Left renal pelvis (tissue), 4 donors: ENCODE data around the gene SELENBP1. TPM values are rescaled to one million over a fixed set of nuclear protein-coding genes. Genes with fewer than 3 reads are reported as not detected.
"Not testable (repeated sequence)": the region's sequence is repeated elsewhere in the genome, so short reads cannot be mapped to it uniquely, and the experiment has no call there.

ENCODE experiments used
- DNase-seq, 4 donors: peaks; one replicate each; pipeline ENCODE4 v3.0.0-alpha.2; 2013; ENCODE audit warnings: low read depth in 4 of 4, low spot score in 3 of 4
- polyA plus RNA-seq, 4 donors: library from polyadenylated mRNA; unstranded; fragments of 120-200 nt; gene quantifications; one replicate each; pipeline ENCODE4 v1.2.1, GENCODE V29; 2013; ENCODE audit not compliant: insufficient read length in 4 of 4

Gene SELENBP1
- polyA plus RNA-seq, 4 donors, result 44.2 to 104 (median 51.2) TPM

DNA sequence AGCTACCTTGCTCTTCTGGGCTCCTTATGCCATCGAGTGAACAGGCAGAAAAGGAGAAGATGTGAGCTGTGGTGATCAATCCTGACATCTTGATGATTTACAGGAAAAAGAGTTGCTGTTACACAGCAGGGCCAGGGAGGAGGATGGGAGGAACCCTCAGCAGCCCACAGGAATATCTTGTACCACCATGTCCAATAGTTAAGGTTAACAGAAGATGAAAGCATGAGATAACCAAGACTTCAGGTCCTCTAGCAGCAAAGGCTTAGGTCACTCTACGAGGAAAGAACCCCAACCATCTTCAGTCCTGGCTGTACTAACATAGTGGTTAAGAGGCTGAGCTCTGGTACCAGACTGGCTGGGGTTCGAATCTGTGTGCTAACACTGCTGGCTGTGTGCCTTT is 12.1 kb upstream of the SELENBP1 start:
- DNase-seq, result no peak

DNA sequence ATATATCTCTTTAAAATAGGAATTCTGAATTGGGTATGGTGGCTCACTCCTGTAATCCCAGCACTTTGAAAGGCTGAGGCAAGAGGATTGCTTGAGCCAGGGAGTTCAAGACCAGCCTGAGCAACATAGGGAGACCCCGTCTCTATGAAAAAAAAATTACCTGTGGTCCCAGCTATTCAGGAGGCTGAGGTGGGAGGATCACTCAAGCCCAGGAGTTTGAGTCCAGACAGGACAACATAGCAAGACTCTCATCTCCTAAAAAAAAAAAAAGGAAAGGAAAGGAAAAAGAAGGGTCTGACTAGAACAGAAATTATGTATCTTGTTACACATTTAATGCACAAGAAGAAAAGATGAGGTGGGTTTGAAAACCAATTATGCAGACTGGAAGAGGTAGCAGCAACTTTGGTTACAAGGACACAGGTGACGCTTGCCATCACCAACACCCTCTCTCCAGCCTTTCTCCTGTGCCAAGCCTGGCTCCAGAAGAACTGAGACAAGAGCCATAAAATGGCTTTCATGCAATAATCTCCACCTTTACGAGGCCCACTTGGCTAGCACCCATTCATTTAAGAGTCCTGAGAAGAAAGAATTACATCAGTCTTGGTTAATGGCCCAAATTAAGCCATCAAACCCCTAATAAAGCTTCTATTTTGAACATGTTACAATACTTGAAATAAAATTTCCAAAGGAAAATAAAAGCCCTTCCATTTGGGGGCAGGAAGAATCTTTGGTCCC is 4.8 kb upstream of the SELENBP1 start:
- no peak for DNase-seq

DNA sequence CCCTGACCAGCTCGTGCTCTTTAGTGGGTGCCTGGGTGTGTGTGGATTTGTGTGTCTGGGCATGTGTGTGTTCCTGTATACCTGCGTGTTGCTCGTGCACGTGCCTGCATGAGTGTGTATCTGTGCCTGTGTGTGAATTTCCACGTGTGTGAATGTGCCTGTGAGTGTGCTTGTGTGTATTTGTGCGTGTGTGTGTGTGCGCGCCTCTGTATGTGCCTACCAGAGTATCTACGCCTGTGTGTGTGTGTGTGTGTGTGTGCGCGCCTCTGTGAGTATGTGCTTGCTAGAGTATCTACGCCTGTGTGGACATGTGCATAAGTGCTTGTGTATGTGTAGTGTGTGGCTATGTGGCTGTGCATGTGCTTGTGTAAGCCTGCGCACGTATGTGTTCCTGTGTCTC is 691 bp upstream of the SELENBP1 start:
- no peak for DNase-seq

DNA sequence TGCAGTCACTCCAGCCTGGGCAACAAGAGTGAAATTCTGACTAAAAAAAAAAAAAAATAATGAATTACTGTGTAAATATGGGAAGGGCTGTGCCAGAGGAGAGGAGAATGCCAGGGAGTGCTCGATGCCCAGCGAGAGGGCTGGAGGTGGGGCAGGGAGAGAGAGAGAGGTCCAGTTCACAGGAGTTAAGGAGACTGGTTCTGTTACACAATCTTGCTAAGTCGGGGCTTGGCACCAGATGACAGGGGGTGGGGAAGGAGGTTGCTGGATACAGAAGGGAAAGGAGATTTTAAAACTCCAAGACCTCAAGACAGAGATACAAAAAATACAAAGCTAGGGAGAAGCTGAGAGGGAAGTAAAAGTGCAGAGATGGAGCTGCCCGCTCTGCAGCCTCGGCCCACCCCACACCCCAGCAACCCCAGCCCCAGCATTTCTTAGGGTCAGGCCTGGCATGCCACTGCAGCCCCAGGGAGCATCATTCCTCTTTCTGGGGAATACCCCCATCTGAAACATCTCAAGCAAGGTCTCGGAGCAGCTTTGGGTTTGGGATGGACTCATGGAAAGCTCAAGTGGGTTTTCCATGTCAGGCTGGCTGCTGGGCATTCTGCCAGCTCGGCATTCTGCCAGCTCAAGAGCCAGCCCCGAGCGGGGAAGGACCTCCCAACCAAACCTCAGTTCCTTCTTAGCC is 991 bp downstream of the SELENBP1 start:
- DNase-seq, result peak in 1 of 4 donors; percentile 43

DNA sequence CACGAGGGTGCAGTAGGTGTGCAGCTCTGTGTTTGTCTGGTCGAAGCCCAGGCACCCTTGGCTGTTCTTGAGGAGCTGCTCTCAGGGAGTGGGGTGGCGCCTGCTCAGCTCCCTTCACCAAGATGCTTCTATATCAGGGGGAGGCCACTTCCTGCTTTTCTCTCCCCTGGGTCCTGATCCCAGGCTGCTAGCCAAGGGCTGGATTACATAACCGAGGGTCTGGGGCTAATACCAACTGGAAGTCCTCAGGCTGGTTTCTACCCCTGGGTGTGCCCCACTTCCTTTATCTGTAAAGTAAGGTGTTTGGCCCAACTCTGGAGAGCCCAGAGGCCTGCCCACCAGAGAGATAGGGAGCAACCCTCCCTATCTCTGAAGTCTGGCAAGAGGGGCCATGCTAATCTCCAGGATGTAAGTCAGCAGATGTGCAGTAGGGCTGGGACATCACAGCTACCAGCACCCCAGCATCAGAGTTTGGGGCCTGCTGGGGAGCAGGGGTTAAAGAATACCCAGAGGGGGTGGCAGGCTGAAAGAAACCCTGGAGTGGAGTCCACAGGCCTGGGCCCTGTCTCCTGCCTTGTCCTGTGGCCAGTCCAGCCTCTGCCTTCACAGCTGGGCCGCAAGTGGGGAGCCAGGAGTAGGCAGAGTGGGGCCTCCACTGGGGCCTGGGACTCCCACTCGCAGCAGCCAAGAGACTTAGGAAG is 2.1 kb downstream of the SELENBP1 start:
- no peak for DNase-seq

DNA sequence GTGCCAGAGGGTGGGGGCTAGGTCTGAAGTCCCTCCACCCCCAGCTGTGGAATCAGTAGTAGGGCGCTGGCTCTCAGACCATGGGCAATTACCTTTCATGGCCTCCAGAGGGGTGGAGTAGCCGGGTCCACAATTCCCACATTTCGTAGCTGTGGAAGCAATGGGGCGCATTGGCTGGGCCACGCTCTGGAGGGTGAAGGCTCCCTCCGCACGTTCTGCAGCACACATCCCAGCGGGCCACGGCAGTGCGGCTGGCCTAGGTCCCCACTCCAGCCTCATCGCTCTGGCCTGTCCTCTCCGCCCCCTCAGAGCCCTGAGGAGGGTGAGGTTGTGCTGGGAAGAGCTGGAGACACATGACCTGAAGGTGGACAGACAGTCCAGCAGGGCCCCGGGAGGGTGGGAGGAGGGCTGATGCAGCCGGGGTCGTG is 2.9 kb downstream of the SELENBP1 start:
- DNase-seq, result no peak

DNA sequence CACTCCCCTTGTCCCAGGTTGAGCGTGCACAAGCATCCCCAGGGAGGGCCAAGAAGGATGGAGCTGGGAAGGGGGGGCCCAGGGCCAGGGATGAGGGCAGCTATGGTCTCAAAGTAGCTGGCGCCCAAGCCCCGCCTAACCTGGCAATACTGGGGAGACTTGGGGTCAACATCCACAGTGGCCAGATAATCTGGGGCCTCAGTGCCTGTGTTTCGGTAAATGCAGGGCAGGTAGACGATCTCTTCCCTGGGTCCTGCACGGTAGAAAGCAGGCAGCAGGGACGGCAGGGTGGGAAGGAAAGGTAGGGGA is 3.2 kb downstream of the SELENBP1 start:
- DNase-seq, result no peak

DNA sequence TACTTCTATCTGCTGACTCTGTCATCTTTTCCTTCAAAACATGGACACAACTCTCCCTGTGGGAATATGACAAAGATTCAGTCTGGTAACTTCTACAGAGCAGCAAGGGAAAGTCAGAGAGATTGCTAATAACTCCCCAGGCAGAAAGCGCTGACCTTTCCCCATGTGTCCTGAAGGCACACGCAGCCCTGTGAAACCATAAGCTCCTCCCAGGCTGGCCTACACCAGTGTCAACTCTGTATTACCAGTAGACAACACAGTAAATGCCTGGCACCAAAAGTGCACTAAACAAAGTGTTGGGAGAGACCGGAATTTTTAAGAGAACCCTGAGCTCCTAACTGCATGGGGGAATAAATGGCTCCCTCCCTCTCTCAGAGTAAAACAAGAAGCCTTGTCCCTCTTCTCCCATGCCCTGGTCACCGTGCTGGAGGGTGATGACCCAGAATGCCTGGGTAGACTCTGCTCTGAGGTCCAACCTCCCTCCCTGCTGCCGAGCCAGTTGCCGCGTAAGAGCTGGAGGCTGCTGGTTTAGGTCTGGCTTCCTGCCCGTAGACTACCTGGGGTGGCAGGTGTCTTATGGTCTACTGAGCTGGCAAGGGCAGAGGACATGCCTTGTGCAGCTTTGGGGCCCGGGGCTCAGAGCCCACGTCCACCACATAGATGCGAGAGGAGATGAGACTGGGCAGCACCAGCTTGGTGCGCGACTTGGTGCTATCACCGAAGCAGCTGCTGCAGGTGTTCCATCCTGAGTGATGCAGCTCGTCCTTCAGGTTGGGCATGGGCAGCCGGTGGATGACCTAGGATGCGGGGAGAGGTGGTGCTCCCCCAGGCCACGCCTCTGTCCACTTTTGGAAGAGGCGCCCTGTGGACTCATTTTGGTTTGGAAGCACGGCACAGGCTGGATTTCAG is 3.9 kb downstream of the SELENBP1 start:
- no peak for DNase-seq

GRCh38 chr1:151367658-151368392 is 4.7 kb downstream of the SELENBP1 start:
- no peak for DNase-seq

- no peak for DNase-seq
These were observed 7.5 kb downstream of the SELENBP1 start for GRCh38 chr1:151364996-151365395.

- no peak for DNase-seq
These were observed 10.0 kb downstream of the SELENBP1 start for GRCh38 chr1:151362308-151363155.

GRCh38 chr1:151361883-151362282 is 10.6 kb downstream of the SELENBP1 start:
- no peak for DNase-seq

DNA sequence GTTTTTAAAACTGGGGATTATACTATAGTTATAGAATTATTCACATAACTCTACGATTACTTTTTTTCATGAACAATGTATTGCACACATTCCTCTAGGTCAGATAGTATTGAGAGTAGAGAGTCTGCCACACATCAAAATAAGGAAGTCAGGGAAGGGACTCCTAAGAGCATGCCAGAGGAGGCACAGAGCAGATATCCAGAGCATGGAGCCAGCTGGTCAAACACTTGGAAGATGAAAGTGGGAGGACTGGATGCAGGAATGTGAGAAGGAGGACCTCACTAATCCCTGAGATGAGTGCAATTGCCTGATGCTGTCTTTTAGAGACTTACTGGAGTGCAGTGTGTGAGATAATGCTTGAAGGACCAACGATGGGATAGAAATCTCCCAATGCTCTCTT is 15.8 kb downstream of the SELENBP1 start:
- DNase-seq, result no peak

DNA sequence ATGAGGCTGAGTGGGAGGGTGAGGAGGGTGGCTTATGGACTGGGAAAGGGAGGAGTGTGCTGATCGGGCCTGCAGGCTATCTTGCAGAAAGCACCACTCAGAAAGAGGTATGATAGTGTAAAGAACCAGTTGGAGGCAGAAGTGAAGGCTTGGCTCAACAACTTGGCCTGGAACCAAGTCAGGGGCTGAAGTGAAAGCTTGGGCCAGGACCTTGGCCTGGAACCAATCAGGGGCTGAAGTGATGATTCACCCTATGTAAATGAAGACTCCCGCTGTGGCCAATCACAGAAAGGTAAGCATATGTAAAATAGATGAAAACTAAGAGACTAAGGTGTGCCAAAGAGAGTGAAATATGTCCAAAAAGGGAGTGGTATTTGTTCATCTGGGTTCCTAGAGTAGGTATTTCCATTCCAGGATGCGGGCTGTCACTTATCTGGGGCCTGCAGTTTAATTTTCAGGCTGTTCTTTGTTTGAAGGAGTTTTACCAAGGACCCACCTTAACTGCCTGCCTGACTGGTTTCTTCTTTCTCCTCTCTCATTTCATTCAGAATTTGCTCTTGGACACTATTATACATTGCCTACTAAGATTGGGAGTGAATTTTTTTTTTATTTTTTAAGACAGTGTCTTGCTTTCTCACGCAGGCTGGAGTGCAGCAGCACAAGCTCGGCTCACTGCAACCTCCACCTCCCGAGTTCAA is 20.3 kb downstream of the SELENBP1 start:
- no peak for DNase-seq

GRCh38 chr1:151350323-151350722 is 22.2 kb downstream of the SELENBP1 start:
- DNase-seq, result not testable (repeated sequence)

DNA sequence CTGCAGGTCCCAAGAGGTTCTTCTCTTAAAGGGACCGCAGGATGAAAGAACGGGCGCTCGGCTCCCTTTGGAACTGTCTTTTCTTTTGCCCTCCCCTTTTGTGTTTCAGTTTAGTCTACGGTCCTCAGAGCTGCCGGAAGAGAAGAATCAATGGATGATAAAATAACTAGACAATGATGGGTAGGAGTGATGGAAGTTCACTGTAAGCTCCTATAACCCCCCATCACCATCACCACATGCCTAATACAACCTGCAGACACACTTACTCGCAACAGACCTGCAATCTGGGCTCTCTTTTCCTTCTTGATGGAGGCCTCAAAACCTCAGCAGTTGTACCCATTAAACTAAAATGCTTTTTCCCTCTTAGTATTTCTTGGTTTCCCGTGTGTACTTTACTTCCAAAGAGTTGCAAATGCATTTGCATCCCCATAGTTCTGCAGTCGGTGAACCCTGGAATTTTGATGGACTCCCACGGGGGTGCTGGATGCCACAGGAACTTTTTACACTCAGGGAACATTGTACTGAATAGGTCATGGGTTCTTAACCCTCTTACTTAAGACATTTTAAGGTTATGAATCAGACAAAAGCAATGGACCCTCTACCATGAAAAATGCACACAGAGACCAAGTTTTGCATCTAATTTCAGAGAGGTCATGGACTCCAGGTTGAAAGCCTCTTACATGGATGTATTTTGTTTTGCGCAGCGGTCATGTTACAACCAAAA is 24.8 kb downstream of the SELENBP1 start:
- no peak for DNase-seq

GRCh38 chr1:151346769-151347522 is 25.6 kb downstream of the SELENBP1 start, which contains the start of gene RFX5:
RFX5 (minus strand) TSS chr1:151347252; CDS start chr1:151346320, 932 bp downstream.
- peak; percentile 90 to 96 (median 92) for DNase-seq
